ENCODE measurements around the gene PATL2. TPM values are rescaled to one million over a fixed set of nuclear protein-coding genes. Genes with fewer than 3 reads are reported as not detected.
"Not testable (repeated sequence)": the region's sequence is repeated elsewhere in the genome, so short reads cannot be mapped to it uniquely, and the experiment has no call there.

PATL2 gene
- total RNA-seq, 1 experiment from 2014 or later: not detected

- in situ Hi-C loops (cut with HindIII; ENCODE audit: low sequenced_read_pairs): no loop called here
- DNase-seq (ENCODE audit: low spot score): peak; percentile 60
Measured at GRCh38 chr15:44662478-44663409, 48.4 kb downstream of the PATL2 start.

DNA sequence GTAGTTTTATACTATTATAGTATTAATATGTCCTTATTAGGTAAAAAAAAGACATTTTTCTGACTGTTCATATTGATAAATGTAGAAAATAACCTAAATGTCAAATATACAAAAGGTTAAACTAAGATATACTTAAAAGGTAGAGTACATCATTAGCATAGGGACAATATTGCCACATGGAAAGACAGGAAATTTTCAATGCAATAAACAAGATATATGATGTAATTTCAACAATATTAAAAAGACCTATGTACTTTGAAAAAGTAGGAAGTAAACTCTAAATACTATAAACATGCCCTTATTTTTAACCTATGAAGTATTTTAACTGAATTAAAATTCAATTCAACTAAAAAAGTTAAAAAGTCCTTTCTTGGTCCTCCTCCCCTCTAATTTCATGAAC lies 49.5 kb downstream of the PATL2 start:
- DNase-seq (ENCODE audit: low spot score): no peak
- in situ Hi-C loops (cut with HindIII; ENCODE audit: low sequenced_read_pairs): no loop called here

DNA sequence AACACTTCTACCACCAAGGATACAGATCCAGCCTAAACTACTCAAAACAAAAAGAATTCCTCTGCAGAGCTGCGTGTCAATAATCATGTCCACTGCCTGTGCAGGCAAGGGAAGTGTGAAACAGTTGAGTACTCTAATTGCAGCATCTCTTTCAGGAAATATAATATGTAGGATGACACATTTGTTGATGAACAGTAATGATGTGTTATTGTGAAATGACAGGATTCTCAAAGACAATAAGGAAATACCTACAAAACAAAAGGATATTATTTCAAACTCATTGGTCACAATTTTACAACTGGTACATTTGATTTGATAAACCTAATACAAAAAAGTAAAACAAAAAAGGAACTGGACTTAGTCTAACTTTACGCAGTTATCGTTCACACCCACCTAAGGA lies 52.1 kb downstream of the PATL2 start:
- in situ Hi-C loops (cut with HindIII; ENCODE audit: low sequenced_read_pairs): no loop called here
- no peak for DNase-seq (ENCODE audit: low spot score)

- in situ Hi-C loops (cut with HindIII; ENCODE audit: low sequenced_read_pairs): no loop called here
- DNase-seq (ENCODE audit: low spot score): no peak
Measured at GRCh38 chr15:44657378-44657777, 53.7 kb downstream of the PATL2 start.

- in situ Hi-C loops (cut with HindIII; ENCODE audit: low sequenced_read_pairs): no loop called here
- no peak for DNase-seq (ENCODE audit: low spot score)
Measured at GRCh38 chr15:44656913-44657312, 54.2 kb downstream of the PATL2 start.

DNA sequence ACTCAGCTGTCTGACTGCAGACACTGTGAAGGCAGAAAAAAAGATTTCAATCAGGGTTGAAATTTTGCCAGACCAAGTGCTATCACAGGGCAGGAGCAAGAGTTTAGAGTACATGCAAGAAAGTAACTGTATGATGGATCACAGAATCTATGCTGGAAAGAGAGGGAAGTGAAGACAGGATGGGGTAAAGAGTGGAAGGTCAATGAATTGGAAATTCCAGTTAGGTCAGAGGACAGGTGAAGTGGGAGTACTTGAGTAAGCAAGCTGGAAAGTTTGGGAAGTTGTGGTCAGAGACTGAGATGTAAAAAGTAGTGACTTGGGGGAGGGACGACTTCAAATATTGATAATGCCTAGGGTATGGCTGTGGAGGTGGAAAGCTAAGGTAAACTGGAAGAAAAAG lies 54.8 kb downstream of the PATL2 start:
- in situ Hi-C loops (cut with HindIII; ENCODE audit: low sequenced_read_pairs): no loop called here
- DNase-seq (ENCODE audit: low spot score): no peak

GRCh38 chr15:44654858-44655257 lies 56.3 kb downstream of the PATL2 start:
- DNase-seq (ENCODE audit: low spot score): no peak
- in situ Hi-C loops (cut with HindIII; ENCODE audit: low sequenced_read_pairs): no loop called here

DNA sequence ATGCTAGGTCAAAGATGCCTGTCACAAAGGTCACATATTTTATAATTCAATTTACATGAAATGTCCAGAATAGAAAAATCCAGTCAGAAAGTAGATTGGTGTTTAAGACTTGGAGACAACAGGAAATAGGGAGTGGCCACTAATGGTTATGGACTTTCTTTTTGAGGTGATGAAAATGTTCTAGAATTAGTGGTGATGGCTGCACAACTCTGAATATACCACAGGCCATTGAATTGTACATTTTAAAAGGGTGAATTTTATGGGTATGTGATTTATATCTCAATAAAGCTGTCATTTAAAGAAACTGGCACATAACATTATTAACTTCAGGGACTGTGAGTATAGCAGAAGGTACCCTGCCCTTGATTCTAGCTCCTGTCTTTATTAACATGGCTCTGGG lies 63.5 kb downstream of the PATL2 start:
- in situ Hi-C loops (cut with HindIII; ENCODE audit: low sequenced_read_pairs): no loop called here

GRCh38 chr15:44647036-44647435 lies 64.1 kb downstream of the PATL2 start:
- DNase-seq (ENCODE audit: low spot score): no peak
- in situ Hi-C loops (cut with HindIII; ENCODE audit: low sequenced_read_pairs): no loop called here

More for the DNA sequence above, 63.5 kb downstream of the PATL2 start:
- DNase-seq (ENCODE audit: low spot score): no peak

DNA sequence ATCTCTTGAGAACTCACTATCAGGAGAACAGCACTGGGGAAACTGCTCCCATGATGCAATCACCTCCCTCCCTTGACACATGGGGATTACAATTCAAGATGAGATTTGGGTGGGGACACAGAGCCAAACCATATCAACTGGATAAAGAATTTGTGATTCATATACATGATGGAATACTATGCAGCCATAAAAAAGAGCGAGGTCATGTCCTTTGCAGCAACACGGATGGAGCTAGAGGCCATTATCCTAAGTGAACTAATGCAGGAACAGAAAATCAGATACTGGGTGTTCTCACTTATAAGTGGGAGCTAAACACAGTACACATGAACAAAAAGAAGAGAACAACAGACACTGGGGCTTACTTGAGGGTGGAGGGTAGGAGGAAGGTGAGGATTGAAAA lies 64.7 kb downstream of the PATL2 start:
- DNase-seq (ENCODE audit: low spot score): no peak
- in situ Hi-C loops (cut with HindIII; ENCODE audit: low sequenced_read_pairs): no loop called here

DNA sequence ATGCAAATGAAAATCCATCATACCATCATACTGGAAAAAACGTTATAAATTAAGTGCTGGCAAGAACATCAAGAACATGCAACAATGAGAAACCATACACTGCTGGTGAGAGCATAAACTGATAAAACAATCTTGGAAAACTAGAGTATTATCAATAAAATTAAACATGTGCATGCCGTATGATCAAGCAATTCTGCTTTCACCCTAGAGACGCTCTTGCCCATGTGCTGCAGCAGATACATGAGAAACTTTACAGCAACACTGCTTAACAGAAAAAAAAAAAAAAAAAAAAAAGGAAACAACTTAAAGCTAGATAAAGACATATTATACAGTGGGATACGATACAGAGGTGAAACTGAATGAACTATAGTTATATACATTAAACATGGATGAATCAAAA lies 69.5 kb downstream of the PATL2 start:
- DNase-seq (ENCODE audit: low spot score): no peak
- in situ Hi-C loops (cut with HindIII; ENCODE audit: low sequenced_read_pairs): no loop called here

DNA sequence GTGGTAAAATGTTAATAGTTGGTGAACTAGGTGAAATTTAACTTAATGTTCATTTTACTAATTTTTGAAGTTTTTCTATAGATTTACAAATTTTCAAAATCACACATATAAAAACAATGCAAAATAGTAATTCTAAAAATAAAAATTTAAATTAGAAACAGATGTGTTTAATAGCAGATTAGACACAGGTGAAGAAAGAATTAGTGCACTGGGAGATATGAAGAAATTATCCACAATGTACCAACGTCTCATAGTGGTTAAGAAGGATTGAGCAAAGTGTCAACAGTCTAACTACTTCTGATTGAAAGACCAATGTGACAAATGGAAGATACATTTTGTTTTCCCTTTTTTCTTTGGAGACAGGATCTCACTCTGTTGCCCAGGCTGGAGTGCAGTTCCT lies 74.1 kb downstream of the PATL2 start:
- no peak for DNase-seq (ENCODE audit: low spot score)
- in situ Hi-C loops (cut with HindIII; ENCODE audit: low sequenced_read_pairs): no loop called here

DNA sequence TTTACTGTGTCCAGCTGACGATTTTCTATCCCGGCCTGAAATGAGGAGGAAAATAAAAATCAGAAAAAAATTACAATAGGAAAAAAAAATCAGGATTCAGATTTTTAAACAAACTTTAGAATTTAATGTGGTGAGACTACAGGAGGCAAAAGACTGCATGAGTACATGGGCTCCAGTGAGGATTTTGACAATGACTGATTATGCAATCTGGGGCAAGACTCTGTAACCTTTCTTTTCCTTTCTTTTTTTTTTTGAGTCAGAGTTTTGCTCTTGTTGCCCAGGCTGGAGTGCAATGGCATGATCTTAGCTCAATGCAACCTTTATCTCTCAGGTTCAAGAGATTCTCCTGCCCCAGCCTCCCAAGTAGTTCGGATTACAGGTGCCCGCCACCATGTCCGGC lies 77.5 kb downstream of the PATL2 start:
- in situ Hi-C loops (cut with HindIII; ENCODE audit: low sequenced_read_pairs): no loop called here
- DNase-seq (ENCODE audit: low spot score): no peak

- DNase-seq (ENCODE audit: low spot score); in situ Hi-C loops (cut with HindIII; ENCODE audit: low sequenced_read_pairs): not testable (repeated sequence)
Measured at GRCh38 chr15:44625286-44625685, 85.8 kb downstream of the PATL2 start.

GRCh38 chr15:44623178-44623577 lies 87.9 kb downstream of the PATL2 start:
- in situ Hi-C loops (cut with HindIII; ENCODE audit: low sequenced_read_pairs): no loop called here
- no peak for DNase-seq (ENCODE audit: low spot score)

DNA sequence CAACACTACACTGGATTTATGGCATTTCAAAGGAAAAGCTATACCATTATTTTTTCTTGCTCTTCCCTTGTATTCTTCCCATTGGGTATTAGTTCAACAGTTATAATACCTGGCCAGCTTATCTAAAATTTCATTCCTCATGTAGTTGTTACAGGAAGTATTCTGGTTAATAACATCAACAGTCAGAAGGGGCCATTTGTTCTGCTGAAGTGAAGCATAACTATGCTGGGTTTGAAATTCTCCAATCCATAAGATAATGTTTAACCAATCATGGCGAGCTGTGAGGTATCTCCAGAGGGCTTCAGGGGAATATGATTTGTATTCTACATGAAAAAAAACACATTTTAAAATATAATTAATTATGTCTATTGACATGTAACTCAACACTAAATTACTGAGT lies 91.0 kb downstream of the PATL2 start:
- DNase-seq (ENCODE audit: low spot score): no peak
- in situ Hi-C loops (cut with HindIII; ENCODE audit: low sequenced_read_pairs): no loop called here

GRCh38 chr15:44616974-44617373 lies 94.1 kb downstream of the PATL2 start:
- in situ Hi-C loops (cut with HindIII; ENCODE audit: low sequenced_read_pairs): no loop called here
- no peak for DNase-seq (ENCODE audit: low spot score)

Data from G401 (cell line).